ENCODE results near the gene GPR152. TPM values are rescaled to one million over a fixed set of nuclear protein-coding genes. Genes with fewer than 3 reads are reported as not detected.

Gene GPR152
- total RNA-seq, 1 donor from 2014 or later: not detected

DNA sequence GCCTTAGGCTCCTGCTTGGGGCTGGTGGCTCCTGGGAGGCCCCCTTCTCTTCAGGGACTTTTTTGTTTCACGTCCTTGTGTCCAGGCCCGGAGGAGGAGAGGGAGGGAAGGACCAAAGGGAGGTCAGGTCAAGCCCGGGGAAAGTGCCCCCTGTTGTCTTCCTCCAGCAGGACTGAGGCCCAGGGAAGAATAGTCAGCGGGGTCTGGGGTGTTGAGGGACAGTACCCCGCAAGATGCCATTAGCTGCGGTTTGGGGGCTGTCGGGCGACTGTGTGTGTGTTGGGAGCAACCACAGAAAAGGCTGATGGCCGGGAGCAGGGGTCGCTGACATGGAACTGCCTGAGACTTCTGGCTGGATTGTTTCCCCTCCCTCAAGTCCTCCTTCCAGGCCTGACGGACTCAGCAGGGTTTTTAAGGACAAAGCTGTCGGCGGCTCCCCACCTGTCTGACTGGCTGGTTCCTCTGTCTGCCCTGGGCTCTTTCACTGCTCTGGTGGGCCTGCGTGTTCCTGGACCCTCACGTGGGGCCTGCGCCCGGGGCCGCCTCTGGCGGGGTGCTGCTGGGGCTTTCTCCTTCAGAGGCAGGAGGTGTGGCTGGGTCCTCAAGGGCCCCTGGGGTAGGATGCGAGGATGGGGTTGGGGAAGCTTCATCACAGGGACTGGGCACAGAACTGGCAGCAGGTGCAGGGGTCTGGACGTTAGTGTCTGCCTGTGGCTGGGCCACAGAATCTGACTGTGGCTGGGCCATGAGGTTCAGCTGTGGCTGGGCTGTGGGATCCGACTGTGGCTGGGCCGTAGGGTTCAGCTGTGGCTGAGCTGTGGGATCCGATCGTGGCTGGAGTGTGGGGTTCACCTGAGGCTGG lies 1.5 kb downstream of the GPR152 start:
- Mint-ChIP-seq H3K4me1 (ENCODE audit: low read depth, unreplicated experiment) (no peaks in the 10 kb centered on the region), H3K27ac (ENCODE audit: unreplicated experiment) (peak overlapping the region; percentile 66)
- TF ChIP-seq CTCF (IDR thresholded peaks at IDR 0.05; ENCODE audit: insufficient read depth, low read depth, low read length): no peak
- no peak for TF ChIP-seq EZH2 (IDR thresholded peaks at IDR 0.05; ENCODE audit: insufficient read depth, low read length)

DNA sequence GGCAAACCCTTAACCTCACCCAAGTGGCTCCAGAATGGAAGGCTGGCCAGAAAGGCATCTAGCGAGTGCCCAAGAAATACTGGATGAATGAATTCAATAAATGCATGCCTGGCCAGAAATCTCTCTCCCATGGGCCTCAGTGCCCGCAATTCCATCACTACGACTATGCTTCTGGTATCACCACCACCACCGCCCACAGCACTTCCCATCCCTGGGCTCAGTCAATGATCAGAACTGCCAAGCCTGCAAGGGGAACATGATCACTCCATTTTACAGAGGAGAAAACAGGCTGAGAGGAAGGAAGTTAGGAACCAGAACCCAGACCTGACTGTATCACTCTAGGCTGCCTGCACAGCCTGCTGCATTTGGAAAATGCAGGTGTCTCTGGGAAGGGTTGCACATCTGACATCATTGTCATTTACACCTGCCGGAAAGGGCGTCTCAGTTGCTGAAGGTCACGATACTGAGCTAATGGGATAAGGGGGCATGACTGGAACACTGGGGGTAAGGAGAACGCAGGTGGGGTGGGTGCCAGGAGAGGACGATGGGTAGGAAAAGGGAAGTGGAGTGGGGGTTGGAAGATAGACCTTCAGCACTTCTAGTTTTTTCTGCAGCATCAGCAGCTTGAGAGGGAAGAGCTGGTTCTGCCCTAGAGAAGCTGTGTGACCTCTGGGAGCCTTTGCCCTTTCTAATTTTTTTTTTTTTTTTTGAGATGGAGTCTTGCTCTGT lies 3.2 kb downstream of the GPR152 start:
- Histone ChIP-seq H3K27ac (ENCODE audit: low read depth, low read length) (no peak overlapping the region), H3K4me3 (ENCODE audit: insufficient read depth, low read depth, low read length) (no peak overlapping the region), H3K36me3 (ENCODE audit: insufficient read depth, low read length) (no peaks in the 10 kb centered on the region), H3K79me2 (ENCODE audit: insufficient read depth, low read length) (no peaks in the 10 kb centered on the region), H3K4me1 (ENCODE audit: insufficient read depth, low read length) (no peaks in the 10 kb centered on the region), H3K4me2 (ENCODE audit: low read length) (no peak overlapping the region), H3K9me3 (ENCODE audit: insufficient read depth, low read depth, low read length) (no peaks in the 10 kb centered on the region), H3K9ac (ENCODE audit: low read length) (no peak overlapping the region), H2AFZ (ENCODE audit: low read depth, low read length) (no peak overlapping the region), H4K20me1 (ENCODE audit: insufficient read depth, low read length) (no peaks in the 10 kb centered on the region), H3K27me3 (ENCODE audit: insufficient read depth, low read length) (no peaks in the 10 kb centered on the region)
- TF ChIP-seq EZH2 (IDR thresholded peaks at IDR 0.05; ENCODE audit: insufficient read depth, low read length): no peak
- no peak for TF ChIP-seq CTCF (IDR thresholded peaks at IDR 0.05; ENCODE audit: insufficient read depth, low read depth, low read length)
- peak overlapping the region; percentile 64 for H3K27ac Mint-ChIP-seq (ENCODE audit: unreplicated experiment)
- H3K4me1 Mint-ChIP-seq (ENCODE audit: low read depth, unreplicated experiment): no peaks in the 10 kb centered on the region
- no peak overlapping the region for H3K4me3 Mint-ChIP-seq (ENCODE audit: unreplicated experiment)
- DNase-seq (ENCODE audit: low read depth) (no peak), FAIRE-seq (no peak)
- H3K27me3 Mint-ChIP-seq (ENCODE audit: low read depth, unreplicated experiment): peaks cover 11% of the 10 kb centered on the region
- no peaks in the 10 kb centered on the region for H3K9me3 Mint-ChIP-seq (ENCODE audit: unreplicated experiment)
- H3K36me3 Mint-ChIP-seq (ENCODE audit: low read depth, unreplicated experiment): peaks cover 2% of the 10 kb centered on the region

More for the DNA sequence above, 1.5 kb downstream of the GPR152 start:
- no peak overlapping the region for H3K4me3 ChIP-seq (ENCODE audit: insufficient read depth, low read depth, low read length)
- no peaks in the 10 kb centered on the region for H4K20me1 ChIP-seq (ENCODE audit: insufficient read depth, low read length)
- no peak overlapping the region for H3K9ac ChIP-seq (ENCODE audit: low read length)
- H3K4me3 Mint-ChIP-seq (ENCODE audit: unreplicated experiment): no peak overlapping the region
- no peaks in the 10 kb centered on the region for H3K27me3 ChIP-seq (ENCODE audit: insufficient read depth, low read length)
- no peaks in the 10 kb centered on the region for H3K9me3 Mint-ChIP-seq (ENCODE audit: unreplicated experiment)
- no peak overlapping the region for H3K4me2 ChIP-seq (ENCODE audit: low read length)
- H3K36me3 ChIP-seq (ENCODE audit: insufficient read depth, low read length): no peaks in the 10 kb centered on the region
- H3K4me1 ChIP-seq (ENCODE audit: insufficient read depth, low read length): no peaks in the 10 kb centered on the region
- H3K79me2 ChIP-seq (ENCODE audit: insufficient read depth, low read length): no peaks in the 10 kb centered on the region
- DNase-seq (ENCODE audit: low read depth) (no peak), FAIRE-seq (no peak)
- H2AFZ ChIP-seq (ENCODE audit: low read depth, low read length): no peak overlapping the region
- peaks cover 11% of the 10 kb centered on the region for H3K27me3 Mint-ChIP-seq (ENCODE audit: low read depth, unreplicated experiment)
- H3K27ac ChIP-seq (ENCODE audit: low read depth, low read length): no peak overlapping the region
- H3K36me3 Mint-ChIP-seq (ENCODE audit: low read depth, unreplicated experiment): peaks cover 3% of the 10 kb centered on the region
- no peaks in the 10 kb centered on the region for H3K9me3 ChIP-seq (ENCODE audit: insufficient read depth, low read depth, low read length)
